Stimulated activated CD4-positive, alpha-beta T cell treated with anti-CD3 and anti-CD28 coated beads, Interleukin-4, amount 100 ng/mL, for 24 hours (primary cell): ENCODE results near the gene TMEM115.

Source experiments
- DNase-seq: peaks from one replicate; pipeline ENCODE4 v3.0.0-alpha.2; 2020

The TMEM115 gene

GRCh38 chr3:50350527-50351322, 8.6 kb downstream of the TMEM115 start, which contains the start of the genes CYB561D2 and NPRL2:
CYB561D2 (plus strand) TSS chr3:50350862; CDS start chr3:50351434, 572 bp downstream.
NPRL2 (minus strand) TSS chr3:50350775; CDS start chr3:50350652, 123 bp downstream.
- peak; percentile 99 for DNase-seq

- DNase-seq = no peak
Observed at GRCh38 chr3:50350213-50350526, 9.2 kb downstream of the TMEM115 start.

DNA sequence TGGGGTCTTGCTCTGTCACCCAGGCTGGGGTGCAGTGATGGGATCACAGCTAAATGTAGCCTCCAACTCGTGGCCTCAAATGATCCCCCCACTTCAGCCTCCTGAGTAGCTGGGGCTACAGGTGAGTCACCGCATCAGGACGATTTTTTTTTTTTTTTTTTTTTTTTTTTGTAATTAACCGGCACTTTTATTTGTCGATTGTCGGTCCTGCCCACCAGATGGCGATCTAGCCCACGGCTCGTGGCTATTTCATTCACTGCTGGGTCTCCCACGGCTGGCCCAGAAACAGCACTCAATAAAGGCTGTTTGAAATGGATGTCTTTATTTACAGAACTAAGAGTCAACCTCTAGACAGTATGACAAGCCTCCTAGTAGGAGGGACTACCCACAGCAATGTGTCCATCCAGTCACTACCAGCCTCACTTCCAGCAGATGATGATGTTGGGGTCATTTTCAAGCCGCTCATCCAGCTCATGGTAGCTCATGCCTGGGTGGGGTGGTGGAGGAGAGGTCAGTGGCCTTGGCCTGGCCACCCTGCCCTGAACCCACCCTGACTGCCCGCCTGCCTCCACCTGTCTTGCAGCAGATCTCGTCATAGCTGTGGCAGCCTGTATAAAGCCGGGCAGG, 12.0 kb downstream of the TMEM115 start:
- peak; percentile 80 for DNase-seq

GRCh38 chr3:50345586-50346234, 13.6 kb downstream of the TMEM115 start, which contains the start of gene ZMYND10:
ZMYND10 (minus strand) TSS chr3:50345732; CDS start chr3:50345579, 153 bp downstream.
- DNase-seq = peak; percentile 76

GRCh38 chr3:50345008-50345407, 14.3 kb downstream of the TMEM115 start:
- no peak for DNase-seq

DNA sequence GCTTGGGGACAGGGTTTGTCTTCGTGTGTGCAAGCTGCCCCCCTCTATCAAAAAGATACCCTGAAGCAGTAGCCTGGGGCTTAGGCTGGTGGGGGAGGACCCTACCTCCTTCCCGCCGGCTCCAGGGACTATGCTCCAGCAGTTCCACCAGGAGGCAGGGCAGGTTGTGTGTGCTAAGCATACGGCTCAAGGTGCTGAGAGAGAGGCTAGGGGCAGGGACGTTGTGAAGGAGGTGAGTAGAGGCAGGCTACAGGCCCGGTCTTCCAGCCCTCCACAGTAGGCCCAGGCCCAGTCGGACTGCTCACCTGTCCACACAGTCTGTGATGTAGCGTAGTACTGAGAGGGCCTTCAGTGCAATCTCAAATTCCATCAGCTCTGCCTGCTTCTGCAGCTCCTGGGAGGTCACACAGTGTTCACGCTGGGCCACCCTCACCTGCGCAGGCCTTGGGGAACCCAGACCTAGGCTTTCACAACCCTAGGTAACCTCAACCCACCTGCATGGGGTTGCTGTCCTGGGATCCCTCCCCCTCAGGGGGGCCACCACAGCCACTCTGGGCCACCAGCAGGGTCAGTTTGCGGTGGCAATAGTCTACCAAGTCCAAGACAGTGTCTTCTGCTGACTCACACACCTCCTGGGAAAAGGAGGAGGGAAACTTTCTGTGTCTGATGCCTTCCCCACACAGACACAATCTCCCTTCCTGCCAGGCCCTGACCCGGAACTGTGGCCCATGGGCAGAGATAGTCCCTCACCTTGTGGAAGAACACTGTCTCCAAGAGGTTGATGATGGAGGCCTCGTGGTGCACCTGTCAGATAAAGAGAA, 16.3 kb downstream of the TMEM115 start:
- no peak for DNase-seq

DNA sequence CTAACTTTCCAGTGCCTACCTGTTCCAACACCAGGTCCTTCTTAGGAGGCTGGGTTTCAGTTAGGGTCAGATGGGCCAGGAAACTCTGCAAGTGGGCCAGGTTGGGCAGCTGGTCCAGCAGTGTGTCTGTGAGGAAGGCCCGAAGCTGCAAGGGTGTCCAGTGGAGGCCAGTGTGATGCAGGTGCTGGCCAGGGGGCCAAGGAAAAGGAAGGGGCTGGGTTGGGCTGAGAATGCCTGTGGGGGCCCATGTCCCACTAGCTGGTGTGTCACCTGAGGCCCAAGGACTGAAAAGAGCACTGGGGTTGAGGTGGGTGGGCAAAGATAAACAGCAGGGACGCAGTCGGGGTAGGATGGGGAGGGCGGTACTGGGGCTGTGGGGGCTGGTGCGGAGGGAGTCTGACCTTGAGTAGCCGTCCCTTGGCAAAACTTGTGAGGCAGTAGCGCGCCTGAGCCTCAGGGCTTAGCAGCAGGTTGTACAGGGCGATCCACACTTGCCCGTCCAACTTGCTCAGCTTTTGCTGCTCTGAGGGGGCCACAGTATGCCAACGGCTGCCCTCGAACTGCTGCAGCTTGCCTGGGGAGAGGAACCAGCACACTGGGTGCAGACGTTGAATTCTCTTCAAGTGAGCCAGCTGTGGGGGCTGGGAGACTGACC, 17.2 kb downstream of the TMEM115 start:
- no peak for DNase-seq

- DNase-seq = no peak
Observed at GRCh38 chr3:50341537-50341936, 17.8 kb downstream of the TMEM115 start.

DNA sequence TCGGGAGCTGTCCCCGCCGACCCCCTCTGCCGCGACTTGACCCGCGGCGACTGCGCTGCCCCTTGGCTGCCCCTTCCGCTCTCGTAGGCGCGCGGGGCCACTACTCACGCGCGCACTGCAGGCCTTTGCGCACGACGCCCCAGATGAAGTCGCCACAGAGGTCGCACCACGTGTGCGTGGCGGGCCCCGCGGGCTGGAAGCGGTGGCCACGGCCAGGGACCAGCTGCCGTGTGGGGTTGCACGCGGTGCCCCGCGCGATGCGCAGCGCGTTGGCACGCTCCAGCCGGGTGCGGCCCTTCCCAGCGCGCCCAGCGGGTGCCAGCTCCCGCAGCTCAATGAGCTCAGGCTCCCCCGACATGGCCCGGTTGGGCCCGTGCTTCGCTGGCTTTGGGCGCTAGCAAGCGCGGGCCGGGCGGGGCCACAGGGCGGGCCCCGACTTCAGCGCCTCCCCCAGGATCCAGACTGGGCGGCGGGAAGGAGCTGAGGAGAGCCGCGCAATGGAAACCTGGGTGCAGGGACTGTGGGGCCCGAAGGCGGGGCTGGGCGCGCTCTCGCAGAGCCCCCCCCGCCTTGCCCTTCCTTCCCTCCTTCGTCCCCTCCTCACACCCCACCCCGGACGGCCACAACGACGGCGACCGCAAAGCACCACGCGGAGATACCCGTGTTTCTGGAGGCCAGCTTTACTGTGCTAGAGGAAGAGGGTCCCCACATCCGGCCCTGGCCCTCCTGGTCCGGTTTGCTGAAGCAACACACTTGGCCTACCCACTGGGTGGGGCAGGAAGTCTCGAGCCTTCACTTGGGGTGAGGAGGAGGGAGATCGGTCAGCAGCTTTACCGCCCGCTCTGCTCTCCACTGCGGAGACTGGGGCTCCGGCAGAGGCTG, 18.6 kb downstream of the TMEM115 start, which contains the start of gene RASSF1:
RASSF1 (minus strand) TSS at position 389 of the 882 bp plus-strand sequence; CDS start at position 358, 31 bp downstream.
- DNase-seq = peak; percentile 71

GRCh38 chr3:50340147-50340447, 19.2 kb downstream of the TMEM115 start:
- no peak for DNase-seq

DNA sequence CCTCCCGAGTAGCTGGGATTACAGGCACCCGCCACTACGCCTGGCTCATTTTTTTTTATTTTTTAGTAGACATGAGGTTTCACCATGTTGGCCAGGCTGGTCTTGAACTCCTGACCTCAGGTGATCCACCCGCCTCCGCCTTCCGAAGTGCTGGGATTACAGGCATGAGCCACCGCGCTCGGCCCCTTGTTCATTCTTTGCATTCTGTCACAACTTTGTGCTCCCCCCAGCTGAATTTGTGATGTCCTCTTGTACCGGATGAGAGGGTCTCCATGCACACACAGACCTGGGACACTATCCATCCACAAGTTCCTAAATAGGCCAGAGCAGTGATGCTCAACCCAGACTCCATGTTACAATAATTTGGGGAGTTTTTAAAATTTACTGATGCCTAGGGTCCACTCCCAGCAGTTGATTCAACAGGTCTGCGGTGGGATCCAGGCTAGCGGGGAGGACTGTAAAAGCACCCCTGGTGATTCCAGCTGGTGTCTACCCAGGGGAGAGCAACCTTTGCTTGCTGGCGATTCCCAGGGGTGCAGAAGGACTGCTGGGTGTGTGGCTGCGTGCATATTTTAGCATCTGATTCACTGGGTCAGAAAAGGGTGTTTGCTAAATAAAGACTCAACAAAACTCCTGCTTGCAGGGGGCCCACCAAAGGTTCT, 19.7 kb downstream of the TMEM115 start:
- DNase-seq = no peak

GRCh38 chr3:50338965-50339364, 20.4 kb downstream of the TMEM115 start:
- no peak for DNase-seq

GRCh38 chr3:50337175-50337861, 22.0 kb downstream of the TMEM115 start:
- peak; percentile 97 for DNase-seq

GRCh38 chr3:50336452-50337174, 22.7 kb downstream of the TMEM115 start:
- peak; percentile 62 for DNase-seq

- no peak for DNase-seq
Observed at GRCh38 chr3:50334339-50335075, 24.8 kb downstream of the TMEM115 start.

GRCh38 chr3:50333744-50334328, 25.5 kb downstream of the TMEM115 start:
- DNase-seq = no peak

DNA sequence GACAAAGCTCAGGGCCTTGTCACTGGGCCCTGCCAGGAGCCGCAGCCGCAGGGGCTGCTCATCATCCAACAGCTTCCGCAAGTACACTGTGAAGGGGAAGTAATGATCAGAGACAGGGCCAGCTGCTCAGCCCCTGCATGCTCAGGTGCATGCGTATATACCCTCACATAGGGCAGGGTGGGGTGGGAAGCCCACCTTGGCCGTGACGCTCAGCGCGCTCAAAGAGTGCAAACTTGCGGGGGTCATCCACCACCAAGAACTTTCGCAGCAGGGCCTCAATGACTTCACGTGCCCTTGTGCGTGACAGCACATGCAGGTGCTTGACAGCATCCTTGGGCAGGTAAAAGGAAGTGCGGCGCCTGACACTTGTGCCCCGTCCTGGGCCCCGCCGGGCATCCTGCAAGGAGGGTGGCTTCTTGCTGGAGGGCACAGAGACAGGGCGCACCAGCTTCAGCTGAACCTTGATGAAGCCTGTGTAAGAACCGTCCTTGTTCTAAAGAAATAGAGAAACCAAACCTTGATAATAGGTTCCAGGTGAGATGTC, 27.9 kb downstream of the TMEM115 start:
- no peak for DNase-seq

GRCh38 chr3:50330330-50330729, 29.0 kb downstream of the TMEM115 start:
- no peak for DNase-seq
